ENCODE data around the gene HBQ1. TPM values are rescaled to one million over a fixed set of nuclear protein-coding genes. Genes with fewer than 3 reads are reported as not detected.
"Not testable (repeated sequence)": the region's sequence is repeated elsewhere in the genome, so short reads cannot be mapped to it uniquely, and the experiment has no call there.

The HBQ1 gene
- total RNA-seq, 1 experiment from 2014 or later, result 7.0 TPM

DNA sequence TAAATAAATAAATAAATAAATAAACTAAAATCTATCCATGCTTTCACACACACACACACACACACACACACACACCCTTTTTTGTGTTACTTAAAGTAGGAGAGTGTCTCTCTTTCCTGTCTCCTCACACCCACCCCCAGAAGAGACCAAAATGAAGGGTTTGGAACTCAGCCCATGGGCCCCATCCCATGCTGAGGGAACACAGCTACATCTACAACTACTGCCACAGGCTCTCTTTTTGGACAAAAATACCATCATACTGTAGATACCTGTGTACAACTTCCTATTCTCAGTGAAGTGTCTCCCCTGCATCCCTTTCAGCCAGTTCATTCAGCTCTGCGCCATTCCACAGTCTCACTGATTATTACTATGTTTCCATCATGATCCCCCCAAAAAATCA, 9.5 kb upstream of the HBQ1 start:
- ChIA-PET POLR2A (no interaction called here), CTCF (interaction anchor here (0.6 kb wide), 1 partner anchor 63 kb away, joined by 4 read pairs; no protein-coding TSS in a partner anchor)
- no peaks in the 10 kb centered on the region for H3K27me3 ChIP-seq (replicated peaks; ENCODE audit: control insufficient read depth, insufficient read depth, low read length)
- Mint-ChIP-seq H3K4me3 (ENCODE audit: unreplicated experiment) (no peak overlapping the region), H3K4me1 (ENCODE audit: low read depth, unreplicated experiment) (no peaks in the 10 kb centered on the region), H3K9me3 (ENCODE audit: unreplicated experiment) (no peaks in the 10 kb centered on the region), H3K27ac (ENCODE audit: unreplicated experiment) (no peak overlapping the region), H3K36me3 (ENCODE audit: insufficient read depth, unreplicated experiment) (no peaks in the 10 kb centered on the region), H3K27me3 (ENCODE audit: insufficient read depth, unreplicated experiment) (peaks cover 23% of the 10 kb centered on the region)
- no peak for DNase-seq
- no peak for TF ChIP-seq CTCF (IDR thresholded peaks at IDR 0.05; ENCODE audit: insufficient read depth in 1 of 2, low read depth in 1 of 2, low read length in 1 of 2, severe bottlenecking in 1 of 2, unreplicated experiment in 1 of 2)
- H3K36me3 ChIP-seq (ENCODE audit: control insufficient read depth, insufficient read depth, low read length), result no peaks in the 10 kb centered on the region
- no peaks in the 10 kb centered on the region for H3K9me3 ChIP-seq
- no peaks in the 10 kb centered on the region for H3K4me1 ChIP-seq
- no peak overlapping the region for H3K4me3 ChIP-seq (ENCODE audit: low read depth, low read length)
- BruUV-seq (replicated peaks), result no TSS peak
- intact Hi-C loops (cut with micrococcal nuclease; ENCODE audit: unreplicated experiment), result no loop called here

GRCh38 chr16:172374-172941, 7.8 kb upstream of the HBQ1 start, which contains the start of gene HBA2:
Gene HBA2 (plus strand): TSS chr16:172876. CDS start chr16:172913, 37 bp downstream.
- H3K36me3 Mint-ChIP-seq (ENCODE audit: insufficient read depth, unreplicated experiment); DNase-seq; H3K27ac Mint-ChIP-seq (ENCODE audit: unreplicated experiment); H3K9me3 Mint-ChIP-seq (ENCODE audit: unreplicated experiment); H3K4me1 ChIP-seq; H3K9me3 ChIP-seq; H3K4me1 Mint-ChIP-seq (ENCODE audit: low read depth, unreplicated experiment); H3K4me3 ChIP-seq (ENCODE audit: low read depth, low read length); H3K36me3 ChIP-seq (ENCODE audit: control insufficient read depth, insufficient read depth, low read length); H3K27me3 ChIP-seq (replicated peaks; ENCODE audit: control insufficient read depth, insufficient read depth, low read length); intact Hi-C loops (cut with micrococcal nuclease; ENCODE audit: unreplicated experiment); POLR2A ChIA-PET; BruUV-seq (replicated peaks); CTCF ChIA-PET: not testable (repeated sequence)
- Mint-ChIP-seq H3K4me3 (ENCODE audit: unreplicated experiment) (peak within 1 kb of the TSS; percentile 40), H3K27me3 (ENCODE audit: insufficient read depth, unreplicated experiment) (peaks cover 21% of the 10 kb centered on the region)

GRCh38 chr16:173211-173854, 6.9 kb upstream of the HBQ1 start:
- H3K9me3 Mint-ChIP-seq (ENCODE audit: unreplicated experiment); POLR2A ChIA-PET; H3K36me3 ChIP-seq (ENCODE audit: control insufficient read depth, insufficient read depth, low read length); H3K9me3 ChIP-seq; H3K27ac Mint-ChIP-seq (ENCODE audit: unreplicated experiment); H3K4me1 ChIP-seq; CTCF ChIA-PET; BruUV-seq (replicated peaks); intact Hi-C loops (cut with micrococcal nuclease; ENCODE audit: unreplicated experiment); H3K4me1 Mint-ChIP-seq (ENCODE audit: low read depth, unreplicated experiment); H3K4me3 ChIP-seq (ENCODE audit: low read depth, low read length); H3K36me3 Mint-ChIP-seq (ENCODE audit: insufficient read depth, unreplicated experiment); H3K27me3 ChIP-seq (replicated peaks; ENCODE audit: control insufficient read depth, insufficient read depth, low read length); DNase-seq: not testable (repeated sequence)
- H3K4me3 Mint-ChIP-seq (ENCODE audit: unreplicated experiment), result peak overlapping the region; percentile 40
- peaks cover 21% of the 10 kb centered on the region for H3K27me3 Mint-ChIP-seq (ENCODE audit: insufficient read depth, unreplicated experiment)

GRCh38 chr16:173928-174769, 6.1 kb upstream of the HBQ1 start:
- CTCF ChIA-PET, result not testable (repeated sequence)

More at GRCh38 chr16:173928-174769, 6.1 kb upstream of the HBQ1 start:
- H3K4me3 ChIP-seq (ENCODE audit: low read depth, low read length); H3K36me3 ChIP-seq (ENCODE audit: control insufficient read depth, insufficient read depth, low read length); H3K9me3 ChIP-seq; H3K27ac Mint-ChIP-seq (ENCODE audit: unreplicated experiment); H3K4me1 ChIP-seq; intact Hi-C loops (cut with micrococcal nuclease; ENCODE audit: unreplicated experiment); H3K27me3 ChIP-seq (replicated peaks; ENCODE audit: control insufficient read depth, insufficient read depth, low read length); BruUV-seq (replicated peaks); POLR2A ChIA-PET; H3K4me1 Mint-ChIP-seq (ENCODE audit: low read depth, unreplicated experiment); H3K9me3 Mint-ChIP-seq (ENCODE audit: unreplicated experiment); DNase-seq; H3K36me3 Mint-ChIP-seq (ENCODE audit: insufficient read depth, unreplicated experiment): not testable (repeated sequence)
- Mint-ChIP-seq H3K27me3 (ENCODE audit: insufficient read depth, unreplicated experiment) (peaks cover 18% of the 10 kb centered on the region), H3K4me3 (ENCODE audit: unreplicated experiment) (peak overlapping the region; percentile 40)

Measured in Caco-2 (cell line).